Gastroesophageal sphincter (tissue), 4 donors: ENCODE data around the gene CLSTN2. TPM values are rescaled to one million over a fixed set of nuclear protein-coding genes. Genes with fewer than 3 reads are reported as not detected.
A peak's percentile ranks its signal among the peaks of the same experiment; 100 is the strongest.

ENCODE experiments used
- ATAC-seq: fragments of 150-250 bp; one replicate; pipeline ENCODE4 v1.9.1; 2016; ENCODE audit warnings: mild to moderate bottlenecking, moderate library complexity
- H3K27ac ChIP-seq, 4 donors: fragments of 200-600 bp; sonication (generic) in 3 of 4; 1 replicate in 3 of 4; 2 replicates in 1 of 4; pipeline ENCODE4 v1.5.1; 2016 to 2019
- H3K27me3 ChIP-seq: fragments of 200-600 bp; sonication (generic); one replicate; pipeline ENCODE4 v1.5.1; 2019
- H3K36me3 ChIP-seq, 2 donors: fragments of 200-600 bp; sonication (generic); one replicate each; pipeline ENCODE4 v1.5.1; 2019; ENCODE audit warnings: control low read depth in 1 of 2
- H3K4me1 ChIP-seq, 3 donors: fragments of 200-600 bp; sonication (generic); 1 replicate in 2 of 3; 2 replicates in 1 of 3; pipeline ENCODE4 v1.5.1; 2016 to 2019; ENCODE audit warnings: control low read depth in 2 of 3
- H3K4me3 ChIP-seq, 2 donors: fragments of 200-600 bp; sonication (generic); one replicate each; pipeline ENCODE4 v1.5.1; 2019; ENCODE audit warnings: mild to moderate bottlenecking in 1 of 2, moderate library complexity in 1 of 2
- H3K9me3 ChIP-seq, 3 donors: fragments of 200-600 bp; sonication (generic); one replicate each; pipeline ENCODE4 v1.5.1; 2017 to 2019; ENCODE audit warnings: control low read depth in 2 of 3
- EP300 ChIP-seq: sonication (generic); formaldehyde crosslinking; IDR thresholded peaks from one replicate; pipeline ENCODE4 v1.6.1; 2017; ENCODE audit warnings: antibody characterized with exemption, mild to moderate bottlenecking
- POLR2A ChIP-seq, 2 donors: fragments of 450-650 bp; IDR thresholded peaks; one replicate each; pipeline ENCODE4 v1.6.1; 2017; ENCODE audit warnings: antibody characterized with exemption in 2 of 2, mild to moderate bottlenecking in 2 of 2, moderate library complexity in 1 of 2
- POLR2AphosphoS5 ChIP-seq: sonication (generic); formaldehyde crosslinking; IDR thresholded peaks from one replicate; pipeline ENCODE4 v1.6.1; 2017; ENCODE audit warnings: antibody characterized with exemption
- WGBS, 2 donors: methylation state at CpG; one replicate each; pipeline ENCODE4 v1.1.5; 2018; ENCODE audit warnings: low coverage in 1 of 2; 5-methylcytosine and 5-hydroxymethylcytosine counted together
- total RNA-seq, 4 donors: library from RNA; depleted of rRNA; stranded (reverse); fragments of >200 nt; gene quantifications; one replicate each; pipeline ENCODE4 v1.1.0, GENCODE V29; 2016
- TF ChIP-seq, protein P1 (sequence below), 4 experiments: fragments of 200-600 bp in 2 of 4; fragments of 450-650 bp in 2 of 4; sonication (generic) in 1 of 4; IDR thresholded peaks; one replicate each; pipeline ENCODE4 v1.5.1; 2017 to 2019; ENCODE audit warnings: antibody characterized with exemption in 4 of 4, mild to moderate bottlenecking in 2 of 4, moderate library complexity in 2 of 4

Gene CLSTN2
- total RNA-seq = 1 to 10 TPM; 6.6 to 9.7 (median 7.7) TPM

GRCh38 chr3:139935016-139935865 is at the start of gene CLSTN2:
Gene CLSTN2, plus strand, starts transcription at chr3:139935185.
- WGBS, 2 donors = 0% methylated on average over 6 of the region's 89 CpGs; no CpG with 5 or more reads in 1 of the 2 donors
- peak; percentile 73 for ATAC-seq
- TF ChIP-seq POLR2AphosphoS5 = no peak
- TF ChIP-seq, protein P1, sequence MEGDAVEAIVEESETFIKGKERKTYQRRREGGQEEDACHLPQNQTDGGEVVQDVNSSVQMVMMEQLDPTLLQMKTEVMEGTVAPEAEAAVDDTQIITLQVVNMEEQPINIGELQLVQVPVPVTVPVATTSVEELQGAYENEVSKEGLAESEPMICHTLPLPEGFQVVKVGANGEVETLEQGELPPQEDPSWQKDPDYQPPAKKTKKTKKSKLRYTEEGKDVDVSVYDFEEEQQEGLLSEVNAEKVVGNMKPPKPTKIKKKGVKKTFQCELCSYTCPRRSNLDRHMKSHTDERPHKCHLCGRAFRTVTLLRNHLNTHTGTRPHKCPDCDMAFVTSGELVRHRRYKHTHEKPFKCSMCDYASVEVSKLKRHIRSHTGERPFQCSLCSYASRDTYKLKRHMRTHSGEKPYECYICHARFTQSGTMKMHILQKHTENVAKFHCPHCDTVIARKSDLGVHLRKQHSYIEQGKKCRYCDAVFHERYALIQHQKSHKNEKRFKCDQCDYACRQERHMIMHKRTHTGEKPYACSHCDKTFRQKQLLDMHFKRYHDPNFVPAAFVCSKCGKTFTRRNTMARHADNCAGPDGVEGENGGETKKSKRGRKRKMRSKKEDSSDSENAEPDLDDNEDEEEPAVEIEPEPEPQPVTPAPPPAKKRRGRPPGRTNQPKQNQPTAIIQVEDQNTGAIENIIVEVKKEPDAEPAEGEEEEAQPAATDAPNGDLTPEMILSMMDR (IDR thresholded peaks at IDR 0.05) = peak in 3 of 4 experiments; percentile 10 to 37 (median 10)
- peak in 1 of 2 donors; percentile 25 for TF ChIP-seq POLR2A (IDR thresholded peaks at IDR 0.05)
- peak within 1 kb of the TSS in 2 of 4 donors; percentile 14 to 54 for H3K27ac ChIP-seq
- H3K36me3 ChIP-seq = no peaks in the 10 kb centered on the region
- no peaks in the 10 kb centered on the region for H3K9me3 ChIP-seq
- H3K4me3 ChIP-seq = peak within 1 kb of the TSS; percentile 22 to 60
- H3K27me3 ChIP-seq = peaks cover 57% of the 10 kb centered on the region
- peaks cover 0 to 34% (median 19%) of the 10 kb centered on the region in 3 donors for H3K4me1 ChIP-seq

DNA sequence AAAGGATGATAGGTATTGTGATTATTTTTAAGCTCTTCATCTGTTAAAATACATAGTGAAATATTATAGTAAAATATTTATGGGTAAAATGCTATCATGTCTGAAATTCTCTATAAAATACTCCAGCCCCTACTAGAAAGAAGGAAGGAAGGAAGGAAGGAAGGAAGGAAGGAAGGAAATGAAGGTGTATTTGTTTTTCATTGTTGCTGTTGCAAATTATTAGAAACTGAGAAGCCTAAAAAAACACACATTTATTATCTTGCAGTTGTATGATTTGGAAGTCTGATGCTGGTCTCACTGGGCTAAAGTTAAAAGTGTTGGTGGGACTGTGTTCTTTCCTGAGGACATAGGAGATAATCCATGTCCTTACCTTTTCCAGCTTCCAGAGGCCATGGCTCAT is 47.6 kb upstream of the CLSTN2 start:
- Histone ChIP-seq H3K9me3 (peaks cover 0 to 10% (median 0%) of the 10 kb centered on the region in 3 donors), H3K27me3 (no peaks in the 10 kb centered on the region), H3K4me3 (no peak overlapping the region), H3K36me3 (no peaks in the 10 kb centered on the region), H3K27ac (no peak overlapping the region), H3K4me1 (no peaks in the 10 kb centered on the region)
- TF ChIP-seq POLR2A (IDR thresholded peaks at IDR 0.05) (no peak), EP300 (no peak), POLR2AphosphoS5 (no peak)
- TF ChIP-seq, protein P1 (IDR thresholded peaks at IDR 0.05) = no peak
- no peak for ATAC-seq

DNA sequence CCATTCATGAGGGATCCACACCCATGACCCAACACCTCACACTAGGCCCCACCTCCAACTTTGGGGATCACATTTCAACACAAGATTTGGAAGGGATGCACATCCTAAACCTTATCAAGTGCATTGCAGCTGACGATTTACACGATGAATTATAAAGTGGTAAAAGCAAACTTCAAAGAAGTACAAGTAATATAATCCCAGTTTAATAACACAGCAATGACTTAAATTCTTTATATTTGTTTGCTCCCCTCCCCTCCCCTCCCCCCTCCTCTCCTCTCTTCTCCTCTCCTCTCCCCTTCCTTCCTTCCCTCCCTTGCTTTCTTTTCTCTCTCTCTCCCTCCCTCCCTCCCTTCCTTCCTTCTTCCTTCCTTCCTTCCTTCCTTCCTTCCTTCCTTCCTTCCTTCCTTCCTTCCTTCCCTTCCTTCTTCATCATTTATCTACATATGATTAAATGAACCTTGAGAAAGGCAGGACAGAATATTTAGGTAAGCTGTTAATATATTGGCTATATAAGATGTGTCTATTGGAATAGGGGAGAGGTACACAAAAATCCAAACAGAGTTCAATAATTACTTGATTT is 46.3 kb upstream of the CLSTN2 start:
- H3K27ac ChIP-seq = no peak overlapping the region
- H3K4me3 ChIP-seq = no peak overlapping the region
- TF ChIP-seq POLR2AphosphoS5 (no peak), POLR2A (IDR thresholded peaks at IDR 0.05) (no peak), EP300 (no peak)
- TF ChIP-seq, protein P1 (IDR thresholded peaks at IDR 0.05) = no peak
- no peaks in the 10 kb centered on the region for H3K36me3 ChIP-seq
- no peak for ATAC-seq
- whole genome bisulfite sequencing, 2 donors = 80 to 95% methylated on average over 2 of the region's 2 CpGs
- H3K27me3 ChIP-seq = no peaks in the 10 kb centered on the region
- H3K4me1 ChIP-seq = peaks cover 0 to 4% (median 0%) of the 10 kb centered on the region in 3 donors
- no peaks in the 10 kb centered on the region for H3K9me3 ChIP-seq

DNA sequence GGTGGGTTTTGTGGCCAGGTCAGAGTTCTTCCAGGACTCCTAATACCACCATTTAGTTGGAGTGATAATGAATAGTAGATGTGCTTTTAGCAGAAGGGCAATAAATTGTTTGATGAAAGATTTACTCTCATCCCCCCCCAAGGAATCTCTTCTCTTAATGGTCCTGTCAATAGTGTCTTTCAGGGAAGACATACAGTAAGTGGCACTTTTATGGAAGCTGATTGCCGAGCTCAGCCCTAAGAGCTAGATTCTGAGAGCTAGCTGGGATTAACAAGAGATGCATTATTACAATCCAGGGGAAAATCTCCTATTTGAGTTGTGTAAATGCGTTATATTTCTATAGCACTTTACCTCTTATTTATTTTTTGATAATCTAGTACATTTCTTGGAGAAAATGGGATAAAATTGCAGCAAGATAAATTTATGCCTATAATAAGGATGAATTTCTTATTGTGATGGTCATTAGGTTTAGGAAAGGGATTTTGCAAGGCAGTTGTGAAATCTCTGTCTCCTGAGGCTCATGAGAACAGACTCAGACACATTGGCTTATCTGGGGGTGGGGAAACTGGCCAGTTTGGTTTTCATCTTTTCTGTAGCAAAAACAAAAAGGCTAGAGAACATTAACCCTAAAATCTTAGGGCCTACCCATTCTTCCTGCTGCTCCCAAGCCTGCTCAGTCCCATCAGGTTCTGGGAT is 41.6 kb upstream of the CLSTN2 start:
- WGBS, 2 donors = 74 to 79% methylated on average over 2 of the region's 2 CpGs
- H3K27ac ChIP-seq = peak overlapping the region; percentile 37 to 71 (median 58)
- no peaks in the 10 kb centered on the region for H3K27me3 ChIP-seq
- ATAC-seq = peak; percentile 81
- TF ChIP-seq EP300 (no peak), POLR2AphosphoS5 (no peak), POLR2A (IDR thresholded peaks at IDR 0.05) (no peak)
- TF ChIP-seq, protein P1 (IDR thresholded peaks at IDR 0.05) = no peak
- H3K4me3 ChIP-seq = no peak overlapping the region
- H3K36me3 ChIP-seq = no peaks in the 10 kb centered on the region
- peaks cover 0 to 4% (median 0%) of the 10 kb centered on the region in 3 donors for H3K4me1 ChIP-seq
- no peaks in the 10 kb centered on the region for H3K9me3 ChIP-seq
